Measurements from ENCODE around the gene OR4C45.
"Not testable (repeated sequence)": the region's sequence is repeated elsewhere in the genome, so short reads cannot be mapped to it uniquely, and the experiment has no call there.

OR4C45 gene

DNA sequence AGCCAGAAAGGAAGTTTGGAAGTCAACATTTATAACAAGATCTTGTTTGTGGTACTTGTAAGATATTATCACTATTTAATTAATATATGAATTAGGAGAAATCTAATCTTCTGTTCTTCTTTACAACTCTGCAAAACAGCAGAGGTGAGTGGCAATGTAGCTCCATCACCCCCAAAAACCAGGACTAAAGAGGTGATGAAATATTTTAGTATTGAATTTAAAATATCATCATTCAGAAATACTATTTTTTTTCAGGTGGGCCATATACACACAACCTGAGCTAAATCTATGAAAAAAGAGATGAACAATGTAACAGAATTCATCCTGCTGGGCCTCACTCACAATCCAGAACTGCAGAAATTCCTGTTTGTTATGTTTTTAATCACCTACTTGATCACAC lies at the start of gene OR4C45:
TSS of gene OR4C45 (plus strand) at position 301 of the 400 bp plus-strand sequence.
- no peak within 1 kb of the TSS for H3K4me2 ChIP-seq (ENCODE audit: low read length)
- no peaks in the 10 kb centered on the region for H3K27me3 ChIP-seq (ENCODE audit: control insufficient read depth, insufficient read depth, low read length)
- H3K9ac ChIP-seq, result no peak within 1 kb of the TSS
- no peaks in the 10 kb centered on the region for H3K36me3 ChIP-seq (ENCODE audit: control insufficient read depth, insufficient read depth, low read length)
- H3K79me2 ChIP-seq, result no peaks in the 10 kb centered on the region
- H3K4me3 ChIP-seq (ENCODE audit: low read depth, low read length), result no peak within 1 kb of the TSS
- H3K9me3 ChIP-seq (ENCODE audit: control insufficient read depth, low read length), result no peaks in the 10 kb centered on the region
- TF ChIP-seq, protein P1, sequence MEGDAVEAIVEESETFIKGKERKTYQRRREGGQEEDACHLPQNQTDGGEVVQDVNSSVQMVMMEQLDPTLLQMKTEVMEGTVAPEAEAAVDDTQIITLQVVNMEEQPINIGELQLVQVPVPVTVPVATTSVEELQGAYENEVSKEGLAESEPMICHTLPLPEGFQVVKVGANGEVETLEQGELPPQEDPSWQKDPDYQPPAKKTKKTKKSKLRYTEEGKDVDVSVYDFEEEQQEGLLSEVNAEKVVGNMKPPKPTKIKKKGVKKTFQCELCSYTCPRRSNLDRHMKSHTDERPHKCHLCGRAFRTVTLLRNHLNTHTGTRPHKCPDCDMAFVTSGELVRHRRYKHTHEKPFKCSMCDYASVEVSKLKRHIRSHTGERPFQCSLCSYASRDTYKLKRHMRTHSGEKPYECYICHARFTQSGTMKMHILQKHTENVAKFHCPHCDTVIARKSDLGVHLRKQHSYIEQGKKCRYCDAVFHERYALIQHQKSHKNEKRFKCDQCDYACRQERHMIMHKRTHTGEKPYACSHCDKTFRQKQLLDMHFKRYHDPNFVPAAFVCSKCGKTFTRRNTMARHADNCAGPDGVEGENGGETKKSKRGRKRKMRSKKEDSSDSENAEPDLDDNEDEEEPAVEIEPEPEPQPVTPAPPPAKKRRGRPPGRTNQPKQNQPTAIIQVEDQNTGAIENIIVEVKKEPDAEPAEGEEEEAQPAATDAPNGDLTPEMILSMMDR (IDR thresholded peaks at IDR 0.05), result no peak
- H2AFZ ChIP-seq, result no peak within 1 kb of the TSS
- H3K27ac ChIP-seq, result no peak within 1 kb of the TSS
- H3K4me1 ChIP-seq, result no peaks in the 10 kb centered on the region

GRCh38 chr11:49995565-49995964 lies 37.1 kb upstream of the OR4C45 start:
- TF ChIP-seq, protein P1 (IDR thresholded peaks at IDR 0.05), result no peak
- no peaks in the 10 kb centered on the region for H3K9me3 ChIP-seq (ENCODE audit: control insufficient read depth, low read length)
- no peak overlapping the region for H2AFZ ChIP-seq
- no peaks in the 10 kb centered on the region for H3K4me1 ChIP-seq
- H3K27me3 ChIP-seq (ENCODE audit: control insufficient read depth, insufficient read depth, low read length), result no peaks in the 10 kb centered on the region
- H3K27ac ChIP-seq, result no peak overlapping the region
- no peaks in the 10 kb centered on the region for H3K79me2 ChIP-seq
- no peak overlapping the region for H3K4me3 ChIP-seq (ENCODE audit: low read depth, low read length)
- H3K9ac ChIP-seq, result no peak overlapping the region
- no peak overlapping the region for H3K4me2 ChIP-seq (ENCODE audit: low read length)
- H3K36me3 ChIP-seq (ENCODE audit: control insufficient read depth, insufficient read depth, low read length), result no peaks in the 10 kb centered on the region

- Histone ChIP-seq H3K9me3 (ENCODE audit: control insufficient read depth, low read length) (no peaks in the 10 kb centered on the region), H3K27ac (no peak overlapping the region), H3K36me3 (ENCODE audit: control insufficient read depth, insufficient read depth, low read length) (no peaks in the 10 kb centered on the region), H2AFZ (no peak overlapping the region), H3K79me2 (no peaks in the 10 kb centered on the region), H3K27me3 (ENCODE audit: control insufficient read depth, insufficient read depth, low read length) (no peaks in the 10 kb centered on the region), H3K4me3 (ENCODE audit: low read depth, low read length) (no peak overlapping the region), H3K4me1 (no peaks in the 10 kb centered on the region), H3K4me2 (ENCODE audit: low read length) (no peak overlapping the region), H3K9ac (no peak overlapping the region)
- TF ChIP-seq, protein P1 (IDR thresholded peaks at IDR 0.05), result no peak
Observed at GRCh38 chr11:50030193-50030592, 2.5 kb upstream of the OR4C45 start.

DNA sequence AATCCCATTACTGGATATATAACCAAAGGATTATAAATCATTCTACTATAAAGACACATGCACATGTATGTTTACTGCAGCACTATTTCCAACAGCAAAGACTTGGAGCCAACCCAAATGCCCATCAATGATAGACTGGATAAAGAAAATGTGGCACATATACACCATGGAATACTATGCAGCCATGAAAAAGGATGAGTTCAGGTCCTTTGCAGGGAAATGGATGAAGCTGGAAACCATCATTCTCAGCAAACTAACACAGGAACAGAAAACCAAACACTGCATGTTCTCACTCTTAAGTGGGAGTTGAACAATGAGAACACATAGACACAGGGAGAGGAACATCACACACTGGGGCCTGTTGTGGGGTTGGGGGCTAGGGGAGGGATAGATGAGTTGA lies 3.6 kb downstream of the OR4C45 start:
- H3K27ac ChIP-seq, H3K79me2 ChIP-seq, H3K9ac ChIP-seq: not testable (repeated sequence)

DNA sequence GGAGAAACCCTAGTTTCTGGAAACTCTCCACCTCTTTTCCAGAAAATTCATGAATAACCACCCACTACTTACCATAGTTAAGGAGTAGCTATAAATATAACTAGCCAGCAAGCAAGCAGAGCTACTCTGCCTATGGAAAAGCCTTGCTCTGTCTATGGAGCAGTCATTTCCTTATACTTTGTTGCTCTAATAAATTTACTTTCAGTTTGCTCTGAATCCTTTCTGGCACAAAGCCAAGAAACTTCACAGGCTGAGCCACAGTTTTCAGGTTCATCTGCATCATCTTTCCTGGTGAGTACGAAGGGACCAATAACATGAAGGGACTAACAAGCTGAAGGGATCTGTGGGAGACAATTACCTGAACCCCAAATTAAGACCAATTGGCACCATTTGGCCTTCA lies 4.6 kb downstream of the OR4C45 start:
- Histone ChIP-seq H3K27me3 (ENCODE audit: control insufficient read depth, insufficient read depth, low read length) (no peaks in the 10 kb centered on the region), H2AFZ (no peak overlapping the region), H3K27ac (no peak overlapping the region), H3K36me3 (ENCODE audit: control insufficient read depth, insufficient read depth, low read length) (no peaks in the 10 kb centered on the region), H3K4me3 (ENCODE audit: low read depth, low read length) (no peak overlapping the region), H3K79me2 (no peaks in the 10 kb centered on the region), H3K4me1 (no peaks in the 10 kb centered on the region), H3K4me2 (ENCODE audit: low read length) (no peak overlapping the region), H3K9ac (no peak overlapping the region), H3K9me3 (ENCODE audit: control insufficient read depth, low read length) (no peaks in the 10 kb centered on the region)
- TF ChIP-seq, protein P1 (IDR thresholded peaks at IDR 0.05), result no peak

More for the DNA sequence above, 3.6 kb downstream of the OR4C45 start:
- H3K4me2 ChIP-seq (ENCODE audit: low read length); H3K36me3 ChIP-seq (ENCODE audit: control insufficient read depth, insufficient read depth, low read length); H2AFZ ChIP-seq; H3K4me3 ChIP-seq (ENCODE audit: low read depth, low read length); H3K4me1 ChIP-seq; H3K9me3 ChIP-seq (ENCODE audit: control insufficient read depth, low read length); H3K27me3 ChIP-seq (ENCODE audit: control insufficient read depth, insufficient read depth, low read length): not testable (repeated sequence)
